Upper lobe of left lung (tissue), 6 donors: ENCODE results near the gene TPM4. TPM values are rescaled to one million over a fixed set of nuclear protein-coding genes. Genes with fewer than 3 reads are reported as not detected.

Experiments
- ATAC-seq, 2 donors: fragments of 200-7000 bp; cut with Tn5 transposase; one replicate each; pipeline ENCODE4 v1.9.1; 2022; ENCODE audit warnings: mild to moderate bottlenecking in 2 of 2, moderate library complexity in 2 of 2; ENCODE audit not compliant: low FRiP score in 2 of 2
- DNase-seq, 2 donors: peaks; one replicate each; pipeline ENCODE4 v3.0.0-alpha.2; 2019 to 2020
- H3K27ac ChIP-seq, 4 donors: fragments of 200-600 bp; sonication (generic); one replicate each; pipeline ENCODE4 v1.5.1; 2016 to 2019
- H3K27me3 ChIP-seq, 4 donors: fragments of 200-600 bp; sonication (generic); one replicate each; pipeline ENCODE4 v1.5.1; 2017 to 2019
- H3K36me3 ChIP-seq, 4 donors: fragments of 200-600 bp; sonication (generic); one replicate each; pipeline ENCODE4 v1.5.1; 2016 to 2019
- H3K4me1 ChIP-seq, 4 donors: fragments of 200-600 bp; sonication (generic); one replicate each; pipeline ENCODE4 v1.5.1; 2018 to 2019
- H3K4me3 ChIP-seq, 4 donors: fragments of 200-600 bp; sonication (generic); one replicate each; pipeline ENCODE4 v1.5.1; 2017 to 2019; ENCODE audit warnings: mild to moderate bottlenecking in 2 of 4, moderate library complexity in 1 of 4
- H3K9me3 ChIP-seq, 4 donors: fragments of 200-600 bp; sonication (generic); one replicate each; pipeline ENCODE4 v1.5.1; 2018 to 2019
- CTCF ChIP-seq, 6 experiments: fragments of 450-650 bp in 4 of 6; fragments of 200-600 bp in 2 of 6; sonication (generic) in 2 of 6; IDR thresholded peaks; one replicate each; pipeline ENCODE4 v1.5.1; 2016 to 2019; ENCODE audit warnings: antibody characterized with exemption in 6 of 6
- EP300 ChIP-seq, 4 donors: sonication (generic); formaldehyde crosslinking; IDR thresholded peaks; one replicate each; pipeline ENCODE4 v1.5.1; 2017; ENCODE audit warnings: antibody characterized with exemption in 4 of 4, control low read depth in 2 of 4
- POLR2A ChIP-seq, 4 donors: fragments of 450-650 bp; IDR thresholded peaks; one replicate each; pipeline ENCODE4 v1.5.1; 2016 to 2017; ENCODE audit warnings: antibody characterized with exemption in 4 of 4, mild to moderate bottlenecking in 2 of 4
- POLR2AphosphoS5 ChIP-seq, 2 donors: sonication (generic); formaldehyde crosslinking; IDR thresholded peaks; one replicate each; pipeline ENCODE4 v1.5.1; 2017; ENCODE audit warnings: antibody characterized with exemption in 2 of 2
- WGBS, 2 donors: methylation state at CpG; one replicate each; pipeline ENCODE4 v1.1.5; 2017 to 2018; 5-methylcytosine and 5-hydroxymethylcytosine counted together
- total RNA-seq, 6 donors: library from RNA; depleted of rRNA in 4 of 6; stranded (reverse); fragments of >200 nt in 4 of 6; gene quantifications; one replicate each; pipeline versions ENCODE4 v1.1.0 to v1.2.1, GENCODE V29; 2016 to 2021
- donor health status: DM: no; HTN: no; CAD: no; lungs with moderate emphysema.
- donor health status: DM: no; HTN: yes; CAD: no; lungs with severe emphysema.

The TPM4 gene
- total RNA-seq, 6 donors from 2014 or later, result 258 to 569 (median 392) TPM

- Histone ChIP-seq H3K36me3 (no peaks in the 10 kb centered on the region), H3K4me3 (no peak overlapping the region), H3K27ac (no peak overlapping the region), H3K9me3 (no peaks in the 10 kb centered on the region), H3K27me3 (no peaks in the 10 kb centered on the region), H3K4me1 (peaks cover 7 to 11% (median 9%) of the 10 kb centered on the region in 4 donors)
- no peak for TF ChIP-seq CTCF (IDR thresholded peaks at IDR 0.05)
- no peak for ATAC-seq
- WGBS, 2 donors, result 50 to 60% methylated on average over 2 of the region's 2 CpGs
- DNase-seq, result no peak
Observed at GRCh38 chr19:16043156-16043757, 33.0 kb upstream of the TPM4 start.

- DNase-seq (no peak), ATAC-seq (no peak)
- H3K27ac ChIP-seq, result no peak overlapping the region
- 90 to 92% methylated on average over 7 of the region's 7 CpGs for WGBS, 2 donors
- H3K36me3 ChIP-seq, result no peaks in the 10 kb centered on the region
- no peaks in the 10 kb centered on the region for H3K27me3 ChIP-seq
- no peak for TF ChIP-seq POLR2A (IDR thresholded peaks at IDR 0.05)
- TF ChIP-seq CTCF (IDR thresholded peaks at IDR 0.05), result no peak
- TF ChIP-seq EP300 (IDR thresholded peaks at IDR 0.05), result no peak
- TF ChIP-seq POLR2AphosphoS5 (IDR thresholded peaks at IDR 0.05), result no peak
- peaks cover 7 to 11% (median 9%) of the 10 kb centered on the region in 4 donors for H3K4me1 ChIP-seq
- H3K9me3 ChIP-seq, result no peaks in the 10 kb centered on the region
- no peak overlapping the region for H3K4me3 ChIP-seq
Observed at GRCh38 chr19:16044746-16045145, 31.5 kb upstream of the TPM4 start.

GRCh38 chr19:16045171-16045570, 31.1 kb upstream of the TPM4 start:
- H3K27ac ChIP-seq, result no peak overlapping the region
- H3K36me3 ChIP-seq, result no peaks in the 10 kb centered on the region
- TF ChIP-seq POLR2A (IDR thresholded peaks at IDR 0.05), result no peak
- no peak for TF ChIP-seq EP300 (IDR thresholded peaks at IDR 0.05)
- ATAC-seq (no peak), DNase-seq (no peak)
- H3K27me3 ChIP-seq, result no peaks in the 10 kb centered on the region
- no peak overlapping the region for H3K4me3 ChIP-seq
- H3K9me3 ChIP-seq, result no peaks in the 10 kb centered on the region
- 87% methylated on average over 4 of the region's 4 CpGs for WGBS, 2 donors
- peaks cover 7 to 11% (median 9%) of the 10 kb centered on the region in 4 donors for H3K4me1 ChIP-seq

GRCh38 chr19:16045893-16046292, 30.4 kb upstream of the TPM4 start:
- no peak overlapping the region for H3K4me3 ChIP-seq
- 84 to 90% methylated on average over 4 of the region's 4 CpGs for WGBS, 2 donors
- no peaks in the 10 kb centered on the region for H3K36me3 ChIP-seq
- H3K27me3 ChIP-seq, result no peaks in the 10 kb centered on the region
- H3K27ac ChIP-seq, result no peak overlapping the region
- DNase-seq (no peak), ATAC-seq (no peak)
- TF ChIP-seq EP300 (IDR thresholded peaks at IDR 0.05) (no peak), POLR2AphosphoS5 (IDR thresholded peaks at IDR 0.05) (no peak), CTCF (IDR thresholded peaks at IDR 0.05) (no peak), POLR2A (IDR thresholded peaks at IDR 0.05) (no peak)
- H3K9me3 ChIP-seq, result no peaks in the 10 kb centered on the region
- H3K4me1 ChIP-seq, result peaks cover 7 to 9% (median 8%) of the 10 kb centered on the region in 4 donors

GRCh38 chr19:16048583-16048982, 27.7 kb upstream of the TPM4 start:
- ATAC-seq (no peak), DNase-seq (no peak)
- WGBS, 2 donors, result 88 to 95% methylated on average over 3 of the region's 3 CpGs
- H3K4me1 ChIP-seq, result no peaks in the 10 kb centered on the region
- H3K36me3 ChIP-seq, result no peaks in the 10 kb centered on the region
- no peaks in the 10 kb centered on the region for H3K27me3 ChIP-seq
- TF ChIP-seq EP300 (IDR thresholded peaks at IDR 0.05) (no peak), POLR2A (IDR thresholded peaks at IDR 0.05) (no peak)
- H3K27ac ChIP-seq, result no peak overlapping the region
- H3K9me3 ChIP-seq, result no peaks in the 10 kb centered on the region
- H3K4me3 ChIP-seq, result no peak overlapping the region
